HL-60 (cell line): ENCODE results near the gene OR4F6.

Source experiments
- POLR2AphosphoS5 ChIP-seq: IDR thresholded peaks from 2 replicates; pipeline ENCODE4 v1.6.1; 2012; ENCODE audit warnings: low read depth
- REST ChIP-seq: IDR thresholded peaks from 2 replicates; pipeline ENCODE4 v1.6.1; 2012; ENCODE audit warnings: low read depth; ENCODE audit not compliant: insufficient replicate concordance
- TF ChIP-seq, protein P1 (sequence below): IDR thresholded peaks from one replicate; pipeline ENCODE4 v1.5.1; 2011; ENCODE audit warnings: low read length, control low read depth, inconsistent platforms; ENCODE audit not compliant: insufficient read depth

- TF ChIP-seq, protein P1, sequence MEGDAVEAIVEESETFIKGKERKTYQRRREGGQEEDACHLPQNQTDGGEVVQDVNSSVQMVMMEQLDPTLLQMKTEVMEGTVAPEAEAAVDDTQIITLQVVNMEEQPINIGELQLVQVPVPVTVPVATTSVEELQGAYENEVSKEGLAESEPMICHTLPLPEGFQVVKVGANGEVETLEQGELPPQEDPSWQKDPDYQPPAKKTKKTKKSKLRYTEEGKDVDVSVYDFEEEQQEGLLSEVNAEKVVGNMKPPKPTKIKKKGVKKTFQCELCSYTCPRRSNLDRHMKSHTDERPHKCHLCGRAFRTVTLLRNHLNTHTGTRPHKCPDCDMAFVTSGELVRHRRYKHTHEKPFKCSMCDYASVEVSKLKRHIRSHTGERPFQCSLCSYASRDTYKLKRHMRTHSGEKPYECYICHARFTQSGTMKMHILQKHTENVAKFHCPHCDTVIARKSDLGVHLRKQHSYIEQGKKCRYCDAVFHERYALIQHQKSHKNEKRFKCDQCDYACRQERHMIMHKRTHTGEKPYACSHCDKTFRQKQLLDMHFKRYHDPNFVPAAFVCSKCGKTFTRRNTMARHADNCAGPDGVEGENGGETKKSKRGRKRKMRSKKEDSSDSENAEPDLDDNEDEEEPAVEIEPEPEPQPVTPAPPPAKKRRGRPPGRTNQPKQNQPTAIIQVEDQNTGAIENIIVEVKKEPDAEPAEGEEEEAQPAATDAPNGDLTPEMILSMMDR: no peak
- no peak for TF ChIP-seq POLR2AphosphoS5
- no peak for TF ChIP-seq REST
These were observed at the start of gene OR4F6 for GRCh38 chr15:101803209-101803608.
